GOT3 (cell line): Measurements from ENCODE around the gene RARRES2.
"Not testable (repeated sequence)": the region's sequence is repeated elsewhere in the genome, so short reads cannot be mapped to it uniquely, and the experiment has no call there.

ENCODE experiments used
- DNase-seq: peaks from one replicate; lab custom pipeline; 2025; ENCODE audit warnings: mixed read lengths; lab: John Stamatoyannopoulos, UW

Gene RARRES2

DNA sequence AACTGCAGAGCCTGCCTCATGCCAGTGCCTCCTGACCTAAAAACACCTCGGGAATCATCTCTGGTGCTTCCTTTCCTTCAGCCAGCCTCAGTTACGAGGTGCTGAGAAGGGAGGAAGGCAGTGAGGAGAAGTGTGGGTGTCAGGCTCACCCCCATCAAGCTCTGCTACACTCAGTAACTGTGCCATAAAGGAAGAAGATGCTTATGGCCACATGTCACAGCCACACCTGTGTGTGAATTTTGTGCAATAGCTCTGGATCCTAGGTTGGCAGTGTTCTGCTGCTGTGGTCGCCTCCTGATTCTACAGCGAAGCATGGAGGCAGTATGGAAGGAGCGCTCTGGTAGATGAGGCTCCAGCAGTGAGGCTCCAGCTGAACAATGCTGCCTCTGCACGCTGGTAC, 52.6 kb downstream of the RARRES2 start:
- not testable (repeated sequence) for DNase-seq
